C4-2B (cell line): ENCODE measurements around the gene AGBL1.

Experiments used
- CTCF ChIP-seq: fragments of 450-650 bp; conservative IDR thresholded peaks from 2 replicates; pipeline ENCODE4 v1.5.1; 2017; ENCODE audit warnings: mild to moderate bottlenecking
- ZFX ChIP-seq: fragments of 450-650 bp; IDR thresholded peaks from 2 replicates; pipeline ENCODE4 v1.6.1; 2017

GRCh38 chr15:86685263-86685662, 605.6 kb downstream of the AGBL1 start:
- TF ChIP-seq CTCF (no peak), ZFX (no peak)
